Endothelial cell of hepatic sinusoid (primary cell): ENCODE measurements around the gene DPP6.
"Not testable (repeated sequence)": the region's sequence is repeated elsewhere in the genome, so short reads cannot be mapped to it uniquely, and the experiment has no call there.

Experiments used
- in situ Hi-C: cut with HindIII; loops from 2 replicates; pipeline ENCODE4 v1.10.0; 2017; ENCODE audit warnings: low sequenced_read_pairs

DPP6 gene

DNA sequence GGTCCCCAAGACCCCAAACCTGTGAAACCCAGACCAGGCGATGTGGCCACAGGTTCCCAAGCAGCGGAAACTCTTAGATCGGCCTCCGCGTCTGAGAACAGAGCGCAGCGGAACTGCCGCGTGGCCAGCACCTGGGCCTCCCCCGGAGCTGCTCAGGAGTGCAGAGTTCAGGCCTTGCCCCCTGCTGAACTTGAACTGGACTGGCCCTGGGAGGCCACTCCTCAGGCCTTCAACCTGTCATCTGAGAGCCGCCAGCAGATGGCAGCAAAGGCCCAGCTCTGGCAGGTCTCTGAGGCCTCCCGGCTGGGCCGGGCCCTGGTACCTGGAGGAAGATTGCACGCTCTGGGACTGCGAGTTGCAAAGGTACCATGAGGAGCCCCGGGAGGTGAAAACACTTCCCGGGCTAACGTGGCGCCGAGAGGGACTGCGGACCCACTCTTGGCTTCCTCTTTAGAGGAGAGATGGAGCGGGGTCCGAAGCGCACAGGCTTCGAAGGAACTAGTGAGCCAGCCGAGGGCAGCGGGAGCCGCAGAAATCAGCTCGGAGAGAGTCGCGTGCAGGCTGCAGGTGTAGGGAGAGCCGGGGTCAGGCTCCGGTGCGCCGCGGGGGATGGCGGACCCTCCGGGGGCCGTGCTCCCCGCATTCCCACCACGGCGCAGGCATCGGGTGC lies 861.6 kb downstream of the DPP6 start:
- in situ Hi-C loops = no loop called here

DNA sequence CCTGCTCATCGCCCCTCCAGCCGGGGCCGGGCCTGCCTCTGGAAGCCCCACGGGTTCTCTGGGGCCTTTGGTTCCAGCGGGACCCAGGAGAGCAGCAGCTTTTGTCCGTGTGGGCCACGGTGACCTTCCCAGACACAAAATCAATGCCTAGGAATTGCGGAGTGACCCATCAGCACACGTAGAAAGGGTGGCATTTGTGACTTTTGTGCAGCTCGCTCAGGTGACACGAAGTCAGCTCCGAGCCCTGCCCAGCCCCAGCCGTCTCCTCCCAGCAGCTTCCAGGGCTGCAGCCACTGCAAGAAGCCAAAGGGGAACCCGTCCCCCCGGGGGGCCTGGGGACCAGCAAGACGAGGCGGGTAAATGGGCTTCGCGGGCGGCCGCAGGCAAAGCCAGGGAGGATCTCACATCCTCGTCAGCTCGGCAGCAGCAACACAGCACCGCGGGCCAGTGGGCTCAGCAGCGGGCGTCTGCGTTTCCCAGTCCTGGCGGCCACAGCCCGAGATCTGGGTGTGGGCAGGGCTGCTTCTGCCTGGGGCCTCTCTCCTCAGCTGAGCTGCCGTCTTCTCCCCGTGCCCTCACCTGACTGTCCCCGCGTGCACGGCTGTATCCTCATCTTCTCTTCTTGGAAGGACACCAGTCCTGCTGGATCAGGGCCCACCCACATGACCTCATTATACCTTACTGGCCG lies 862.3 kb downstream of the DPP6 start:
- in situ Hi-C loops = no loop called here

DNA sequence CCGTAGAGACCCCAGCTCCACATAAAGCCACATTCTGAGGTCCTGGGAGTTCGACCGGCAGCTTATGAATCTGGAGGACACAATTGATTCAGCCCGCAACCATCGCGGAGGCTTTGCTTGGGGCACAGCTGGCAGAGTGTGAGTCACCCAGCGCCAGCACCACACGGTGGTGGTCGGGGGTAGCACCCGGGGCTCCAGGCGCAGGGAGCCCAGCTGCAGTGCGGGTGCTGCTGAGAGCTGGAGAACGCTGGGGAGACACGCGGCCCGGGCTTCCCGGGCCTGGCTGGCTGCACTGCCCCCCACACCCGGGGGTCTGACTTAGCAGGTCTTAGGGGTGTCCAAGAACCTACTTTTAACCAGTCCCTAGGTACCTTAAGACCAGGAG lies 862.8 kb downstream of the DPP6 start:
- in situ Hi-C loops = no loop called here

DNA sequence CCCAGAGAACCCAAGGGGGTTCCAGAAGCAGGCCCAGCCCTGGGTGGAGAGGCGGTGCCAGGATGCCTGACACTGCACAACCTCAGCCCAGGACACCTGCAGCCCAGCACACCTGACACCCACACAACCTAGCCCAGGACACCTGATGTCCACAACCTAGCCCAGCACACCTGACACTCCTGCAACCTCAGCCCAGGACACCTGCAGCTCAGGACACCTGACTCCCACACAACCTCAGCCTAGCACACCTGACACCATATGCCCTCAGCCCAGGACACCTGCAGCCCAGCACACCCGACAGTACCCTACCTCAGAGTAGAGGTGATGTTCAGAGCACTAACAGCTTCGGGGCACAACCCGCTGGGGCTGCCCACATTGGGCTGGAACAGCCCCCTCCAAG lies 863.4 kb downstream of the DPP6 start:
- in situ Hi-C loops = no loop called here

DNA sequence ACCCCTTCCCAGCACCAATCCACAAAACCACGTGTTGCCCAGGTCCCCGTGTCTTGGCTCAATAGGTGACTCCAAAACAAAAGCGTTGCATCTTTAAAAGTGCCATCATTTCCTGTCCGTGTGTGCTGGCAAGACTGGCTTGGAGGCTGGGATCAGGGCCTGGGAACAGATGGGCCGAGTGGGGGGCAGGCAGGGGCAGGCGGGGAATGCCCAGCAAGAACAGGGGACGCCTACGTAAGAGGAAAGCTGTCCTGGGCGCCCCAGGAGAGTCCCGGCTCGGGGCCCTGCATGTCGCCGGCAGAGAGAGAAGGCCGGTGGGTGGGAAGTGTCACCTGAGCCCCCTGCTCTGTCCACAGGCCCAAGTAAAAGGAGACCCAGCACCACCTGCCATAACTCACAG lies 864.2 kb downstream of the DPP6 start:
- in situ Hi-C loops = no loop called here

DNA sequence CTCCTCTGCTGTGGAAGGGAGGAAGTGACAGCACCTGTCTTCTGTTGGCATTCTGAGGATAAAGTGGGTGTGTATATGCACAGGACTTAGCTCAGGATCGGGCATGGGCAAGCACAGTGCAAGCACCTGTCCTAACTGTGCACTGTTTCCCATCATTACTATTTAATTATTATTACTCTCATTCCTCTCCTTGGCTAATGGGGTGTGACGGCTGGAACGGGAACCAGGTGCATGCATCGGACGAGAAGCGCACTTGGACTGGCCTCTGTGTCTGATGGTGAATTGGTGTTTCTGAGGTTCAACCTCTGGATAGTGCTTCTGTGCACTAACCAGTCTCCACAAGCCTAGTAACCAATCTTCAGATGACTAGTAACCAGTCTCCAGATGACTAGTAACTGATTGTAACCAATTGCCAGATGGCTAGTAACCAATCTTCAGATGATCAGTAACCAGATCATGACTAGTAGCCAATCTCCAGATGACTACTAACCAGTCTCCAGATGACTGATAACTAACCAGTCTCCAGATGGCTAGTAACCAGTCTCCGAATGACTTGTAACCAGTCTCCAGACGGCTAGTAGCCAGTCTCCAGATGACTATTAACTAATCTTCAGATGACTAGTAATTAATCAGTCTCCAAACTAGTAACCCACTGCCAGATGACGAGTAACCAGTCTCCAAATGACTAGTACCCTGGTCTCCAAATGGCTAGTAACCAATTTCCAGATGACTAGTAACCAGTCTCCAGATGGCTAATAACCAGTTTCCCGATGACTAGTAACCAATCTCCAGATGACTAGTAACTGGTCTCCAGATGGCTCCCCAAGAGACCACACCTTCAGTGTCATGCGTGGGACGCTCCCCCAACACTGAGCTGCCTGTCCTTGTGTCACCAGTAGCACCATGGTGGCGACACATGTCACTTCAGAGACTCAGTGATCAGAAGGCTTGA lies 864.9 kb downstream of the DPP6 start:
- in situ Hi-C loops = no loop called here

DNA sequence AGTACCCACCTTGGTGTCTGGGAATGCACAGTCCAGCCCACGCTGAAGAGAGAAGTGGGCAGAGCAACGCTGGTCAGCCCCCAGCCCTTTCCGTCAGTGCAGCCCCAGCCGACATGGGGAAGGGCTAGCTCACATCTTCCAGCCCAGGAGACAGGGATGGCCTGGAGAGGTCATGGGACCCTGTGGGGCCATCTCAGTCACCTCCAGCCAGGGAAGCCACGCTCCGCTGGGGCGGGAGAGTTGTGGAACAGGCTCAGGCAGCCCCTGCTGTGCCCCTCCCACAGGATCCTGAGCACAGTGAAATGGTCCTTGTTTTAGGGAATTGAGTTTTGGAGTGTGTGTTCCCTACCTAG lies 865.6 kb downstream of the DPP6 start:
- in situ Hi-C loops = no loop called here

DNA sequence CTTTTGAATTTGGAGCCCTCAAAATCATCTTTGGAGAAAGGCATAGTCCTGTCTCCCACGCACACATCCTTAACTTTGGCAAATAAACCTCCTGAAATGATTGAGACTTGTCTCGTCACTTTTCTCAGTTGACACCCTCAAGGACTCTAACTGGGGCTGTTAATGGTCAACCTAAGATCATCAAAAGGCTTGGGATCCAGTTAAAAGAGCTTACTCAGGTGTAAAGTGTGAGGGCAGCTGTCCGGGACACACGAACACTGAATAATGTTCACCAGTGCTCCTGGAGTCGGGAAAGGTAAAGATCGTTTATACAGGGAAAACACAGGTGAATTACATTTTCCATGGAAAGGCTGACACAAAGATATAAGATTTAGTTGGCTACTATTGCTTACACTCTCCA lies 866.1 kb downstream of the DPP6 start:
- in situ Hi-C loops = no loop called here

DNA sequence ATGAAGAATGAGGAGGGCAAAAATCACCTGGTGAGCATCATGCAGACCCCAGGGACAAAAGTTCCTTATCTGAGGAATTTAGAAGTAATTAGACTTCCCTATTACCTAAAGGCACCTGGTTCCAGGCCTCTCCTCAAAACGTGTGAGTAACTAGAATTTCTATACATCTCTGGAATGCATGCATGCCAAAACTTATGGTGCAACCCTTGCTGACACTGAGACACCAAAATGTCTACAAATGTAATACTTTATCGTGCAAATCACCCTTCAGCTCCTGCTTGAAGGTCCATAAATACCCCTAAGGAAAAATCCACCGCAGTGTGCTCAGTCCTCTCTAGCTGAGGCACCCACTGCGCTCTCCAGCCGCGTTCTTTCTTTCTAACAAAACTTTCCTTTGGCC lies 866.5 kb downstream of the DPP6 start:
- in situ Hi-C loops = no loop called here

DNA sequence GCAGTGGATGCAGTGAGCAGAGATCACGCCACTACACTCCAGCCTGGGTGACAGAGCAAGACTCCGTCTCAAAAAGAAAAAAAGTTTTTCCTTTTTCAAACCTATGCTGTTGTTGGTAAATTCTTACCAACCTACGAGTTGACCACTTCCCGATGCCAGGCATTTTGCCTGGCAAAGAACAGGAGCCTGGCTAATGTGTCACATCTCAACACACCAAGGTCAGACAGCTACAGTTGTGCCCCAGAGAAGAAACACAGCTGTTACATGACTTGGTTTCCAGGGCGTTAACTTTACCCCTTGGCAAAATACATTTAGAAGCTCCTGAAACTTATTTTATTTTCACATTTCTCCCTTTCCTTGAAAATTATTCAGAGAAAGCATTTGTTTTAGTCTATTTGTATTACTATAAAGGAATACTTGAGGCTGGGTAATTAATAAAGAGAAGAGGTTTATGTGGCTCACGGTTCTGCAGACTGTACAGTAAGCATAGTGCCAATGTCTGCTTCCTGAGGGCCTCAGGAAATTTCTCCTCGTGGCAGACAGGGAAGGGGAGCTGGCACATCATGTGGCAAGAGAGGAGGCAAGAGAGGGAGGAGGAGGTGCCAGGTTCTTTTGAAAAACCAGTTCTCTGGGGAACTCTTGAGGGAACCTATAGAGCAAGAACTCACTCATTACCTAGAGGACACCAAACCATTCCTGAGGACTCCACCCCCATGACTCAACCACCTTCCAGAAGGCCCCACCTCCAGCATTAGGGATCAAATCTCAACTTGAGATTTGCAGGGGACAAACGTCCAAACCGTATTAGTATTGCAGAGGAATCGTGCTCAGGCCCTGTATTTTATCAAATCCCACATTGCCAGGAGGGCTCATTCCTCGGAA lies 867.4 kb downstream of the DPP6 start:
- in situ Hi-C loops = no loop called here

DNA sequence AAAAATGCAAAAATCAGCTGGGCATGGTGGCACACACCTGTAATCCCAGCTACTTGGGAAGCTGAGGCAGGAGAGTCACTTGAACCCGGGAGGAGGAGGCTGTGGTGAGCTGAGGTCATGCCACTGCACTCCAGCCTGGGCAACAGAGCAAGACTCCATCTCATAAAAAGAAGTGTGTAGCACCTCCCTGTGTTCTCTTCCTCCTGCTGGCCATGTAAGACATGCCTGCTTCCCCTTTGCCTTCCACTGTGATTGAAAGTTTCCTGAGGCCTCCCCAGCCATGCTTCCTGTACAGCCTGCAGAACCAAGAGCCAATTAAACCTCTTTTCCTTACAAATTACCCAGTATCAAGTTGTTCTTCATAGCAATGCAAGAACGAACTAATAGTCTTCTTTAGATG lies 870.3 kb downstream of the DPP6 start:
- in situ Hi-C loops = not testable (repeated sequence)

DNA sequence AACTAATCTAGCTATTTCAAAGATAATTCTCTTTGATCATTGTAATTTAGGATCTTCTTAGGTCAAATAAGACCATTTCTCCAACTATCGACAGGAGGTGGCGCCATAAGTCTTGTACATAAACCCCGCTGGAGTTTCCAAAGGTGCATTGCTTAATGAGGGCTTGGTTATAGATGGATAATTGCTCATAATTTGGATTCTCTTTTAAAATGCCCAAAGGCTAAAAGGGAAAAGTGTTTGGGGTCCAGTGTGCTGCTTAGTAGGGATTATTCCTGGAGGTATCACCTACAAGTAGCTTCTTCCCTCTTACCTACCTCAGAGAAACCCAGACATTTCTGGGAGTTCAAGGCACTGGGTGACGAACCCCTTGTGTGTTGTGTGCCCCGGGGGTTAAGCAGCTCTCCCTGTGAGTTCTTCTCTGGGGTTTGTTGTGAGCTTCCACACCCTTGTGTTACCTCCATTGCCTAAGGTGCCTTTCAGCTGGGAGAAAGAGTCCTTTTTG lies 875.5 kb downstream of the DPP6 start:
- in situ Hi-C loops = loop anchor here (25.0 kb wide), 1 partner anchor 435 kb away; no protein-coding TSS in a partner anchor

DNA sequence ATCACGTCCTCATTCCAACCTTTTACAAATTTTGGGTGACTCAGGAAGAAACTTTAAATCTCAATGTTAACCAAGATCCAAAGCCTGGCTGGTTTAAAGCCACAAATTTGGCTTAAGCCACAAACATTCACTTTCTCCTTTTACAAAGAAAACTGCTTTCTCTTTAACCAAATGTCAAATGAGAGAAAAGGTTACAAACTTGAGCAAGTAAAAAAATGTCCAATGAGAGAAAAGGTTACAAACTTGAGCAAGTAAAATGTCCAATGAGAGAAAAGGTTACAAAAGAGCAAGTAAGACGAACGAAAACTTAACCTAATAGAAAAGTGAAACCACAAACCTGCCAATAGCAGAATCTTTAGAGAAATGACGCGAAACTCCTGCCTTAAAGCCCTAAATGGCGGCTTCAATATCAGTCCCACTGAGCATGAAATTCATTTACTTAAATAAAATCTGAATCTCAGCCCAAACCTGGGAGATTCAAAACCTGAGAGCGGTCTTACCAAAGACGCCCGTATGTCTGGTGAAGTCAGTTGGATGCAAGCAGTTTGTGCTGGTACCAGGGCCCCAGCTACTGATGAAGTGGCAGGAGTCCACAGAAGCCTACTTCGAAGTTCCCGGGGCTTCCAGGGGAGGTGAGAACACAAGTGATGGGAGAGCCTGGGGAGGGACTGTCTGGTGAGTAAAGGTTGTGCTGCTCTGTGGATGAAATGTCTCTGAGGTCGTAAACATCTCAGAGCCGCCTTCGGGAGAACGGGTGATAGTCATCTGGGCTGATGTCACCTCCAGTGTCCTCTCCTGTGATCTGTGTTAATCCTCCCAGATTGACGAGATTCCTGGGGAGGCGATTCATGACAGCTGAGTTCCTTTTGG lies 876.2 kb downstream of the DPP6 start:
- in situ Hi-C loops = loop anchor here (25.0 kb wide), 1 partner anchor 434 kb away; no protein-coding TSS in a partner anchor

DNA sequence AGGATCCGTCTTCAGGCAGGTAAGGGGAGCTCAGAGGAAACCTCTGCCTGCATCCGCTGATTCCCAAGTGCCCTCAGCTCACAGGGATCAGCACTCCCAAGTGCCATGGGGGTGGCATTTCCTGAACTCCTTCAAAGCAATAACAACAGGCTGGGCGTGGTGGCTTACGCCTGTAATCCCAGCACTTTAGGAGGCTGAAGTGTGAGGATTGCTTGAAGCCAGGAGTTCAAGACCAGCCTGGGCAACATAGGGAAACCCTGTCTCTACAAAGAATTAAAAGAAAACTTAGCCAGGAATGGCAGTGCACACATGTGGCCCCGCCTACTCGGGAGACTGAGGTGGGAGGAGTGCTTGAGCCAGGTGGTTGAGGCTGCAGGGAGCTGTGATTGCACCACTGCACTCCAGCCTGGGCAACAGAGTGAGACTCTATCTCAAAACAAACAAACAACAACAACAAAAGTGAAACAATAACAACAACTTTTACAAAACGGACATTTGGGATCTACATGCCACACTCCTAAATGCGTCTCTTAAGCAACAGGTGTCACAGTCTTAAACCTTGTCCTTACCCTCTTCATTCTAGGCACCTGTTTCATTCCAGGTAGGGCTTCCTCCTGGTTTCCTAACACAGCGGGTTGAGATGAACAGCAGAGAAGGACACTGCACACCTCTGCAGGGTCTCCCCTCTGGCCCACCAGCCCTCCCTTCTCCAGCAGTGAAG lies 877.0 kb downstream of the DPP6 start:
- in situ Hi-C loops = loop anchor here (25.0 kb wide), 1 partner anchor 433 kb away; no protein-coding TSS in a partner anchor

DNA sequence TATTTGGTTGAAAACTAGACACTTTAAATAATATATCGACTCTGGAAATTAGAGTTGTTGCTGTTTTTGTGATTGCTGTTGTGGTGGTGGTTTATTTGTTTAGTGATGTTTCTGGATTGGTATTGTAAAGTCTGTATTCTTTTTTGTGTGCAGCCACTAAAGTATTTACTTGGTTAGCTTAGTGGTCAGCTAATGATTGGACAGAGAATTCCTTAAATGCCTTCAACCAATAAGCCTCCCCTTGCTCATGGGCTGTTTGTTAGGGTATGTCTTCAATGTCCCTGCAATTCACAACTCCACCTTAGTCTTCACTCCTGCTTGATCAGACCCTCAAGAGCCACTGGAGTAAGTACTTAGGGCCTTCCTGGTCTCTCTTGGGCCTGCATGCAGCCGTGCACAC lies 879.7 kb downstream of the DPP6 start:
- in situ Hi-C loops = loop anchor here (25.0 kb wide), 1 partner anchor 430 kb away; no protein-coding TSS in a partner anchor

DNA sequence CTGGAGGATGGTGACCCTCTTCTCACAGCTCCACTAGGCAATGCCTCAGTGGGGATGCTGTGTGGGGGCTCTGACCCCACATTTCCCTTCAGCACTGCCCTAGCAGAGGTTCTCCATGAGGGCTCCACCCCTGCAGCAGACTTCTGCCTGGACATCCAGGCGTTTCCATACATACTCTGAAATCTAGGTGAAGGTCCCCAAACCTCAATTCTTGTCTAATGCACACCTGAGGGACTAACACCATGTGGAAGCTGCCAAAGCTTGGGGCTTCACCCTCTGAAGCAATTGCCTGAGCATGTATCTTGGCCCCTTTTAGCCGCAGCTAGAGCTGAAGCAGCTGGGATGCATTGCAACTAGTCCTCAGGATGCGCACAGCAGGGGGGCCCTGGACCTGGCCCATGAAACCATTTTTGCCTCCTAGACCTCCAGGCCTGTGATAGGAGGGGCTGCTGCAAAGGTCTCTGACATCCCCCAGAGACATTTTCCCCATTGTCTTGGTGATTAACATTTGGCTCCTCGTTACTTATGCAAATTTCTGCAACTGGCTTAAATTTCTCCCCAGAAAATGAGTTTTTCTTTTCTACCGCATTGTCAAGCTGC lies 882.3 kb downstream of the DPP6 start:
- in situ Hi-C loops = loop anchor here (25.0 kb wide), 1 partner anchor 428 kb away; no protein-coding TSS in a partner anchor

DNA sequence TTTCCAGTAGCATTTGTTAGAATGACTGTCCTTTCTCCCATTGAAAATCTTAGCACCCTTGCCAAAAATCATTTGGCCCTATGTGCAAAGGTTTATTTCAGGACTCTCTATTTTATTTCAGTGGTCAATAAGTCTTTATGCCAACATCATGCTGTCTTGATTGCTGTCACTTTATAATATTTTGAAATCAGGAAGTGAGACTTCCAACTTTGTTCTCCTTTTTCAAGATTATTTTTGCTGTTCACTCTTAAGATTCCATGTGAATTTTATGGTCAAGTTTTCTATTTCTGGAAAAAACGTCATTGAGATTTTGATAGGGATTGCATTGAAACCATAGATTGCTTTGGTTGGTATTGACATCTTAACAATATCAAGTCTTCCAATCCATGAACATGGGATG lies 885.6 kb downstream of the DPP6 start:
- in situ Hi-C loops = loop anchor here (25.0 kb wide), 1 partner anchor 424 kb away; no protein-coding TSS in a partner anchor

DNA sequence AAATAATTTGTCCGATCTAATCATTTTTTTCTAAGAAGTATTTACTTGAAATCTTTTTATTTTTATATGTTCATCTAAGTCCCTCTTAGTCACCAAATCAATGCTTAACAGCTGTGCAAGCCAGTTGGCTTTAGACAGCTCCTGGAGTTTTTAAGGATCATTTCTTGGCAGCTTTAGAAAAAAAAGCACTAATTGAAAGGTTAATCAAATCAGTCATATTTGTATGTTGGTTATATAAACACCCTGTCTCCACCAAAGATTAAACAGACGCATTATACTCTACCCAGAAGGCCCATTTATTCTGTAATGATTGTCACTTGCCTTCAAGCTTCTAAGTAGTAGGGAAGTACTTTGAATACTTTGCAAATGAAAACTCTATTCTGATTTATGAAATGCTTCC lies 890.5 kb downstream of the DPP6 start:
- in situ Hi-C loops = loop anchor here (25.0 kb wide), 1 partner anchor 420 kb away; no protein-coding TSS in a partner anchor
